Uterus (tissue), 2 donors: Measurements from ENCODE around the gene TUBGCP5.
"Not testable (repeated sequence)": the region's sequence is repeated elsewhere in the genome, so short reads cannot be mapped to it uniquely, and the experiment has no call there.

Source experiments
- POLR2A ChIP-seq, 2 donors: fragments of 450-650 bp; IDR thresholded peaks; one replicate each; pipeline ENCODE4 v1.6.1; 2016; ENCODE audit warnings: antibody characterized with exemption in 2 of 2, mild to moderate bottlenecking in 1 of 2, moderate library complexity in 1 of 2
- TF ChIP-seq, protein P1 (sequence below), 4 experiments: fragments of 200-600 bp in 2 of 4; fragments of 450-650 bp in 2 of 4; sonication (generic) in 2 of 4; IDR thresholded peaks; one replicate each; pipeline ENCODE4 v1.5.1; 2016 to 2019; ENCODE audit warnings: antibody characterized with exemption in 4 of 4, mild to moderate bottlenecking in 2 of 4, moderate library complexity in 1 of 4

GRCh38 chr15:23043535-23043934 is 4.2 kb upstream of the TUBGCP5 start:
- TF ChIP-seq, protein P1, sequence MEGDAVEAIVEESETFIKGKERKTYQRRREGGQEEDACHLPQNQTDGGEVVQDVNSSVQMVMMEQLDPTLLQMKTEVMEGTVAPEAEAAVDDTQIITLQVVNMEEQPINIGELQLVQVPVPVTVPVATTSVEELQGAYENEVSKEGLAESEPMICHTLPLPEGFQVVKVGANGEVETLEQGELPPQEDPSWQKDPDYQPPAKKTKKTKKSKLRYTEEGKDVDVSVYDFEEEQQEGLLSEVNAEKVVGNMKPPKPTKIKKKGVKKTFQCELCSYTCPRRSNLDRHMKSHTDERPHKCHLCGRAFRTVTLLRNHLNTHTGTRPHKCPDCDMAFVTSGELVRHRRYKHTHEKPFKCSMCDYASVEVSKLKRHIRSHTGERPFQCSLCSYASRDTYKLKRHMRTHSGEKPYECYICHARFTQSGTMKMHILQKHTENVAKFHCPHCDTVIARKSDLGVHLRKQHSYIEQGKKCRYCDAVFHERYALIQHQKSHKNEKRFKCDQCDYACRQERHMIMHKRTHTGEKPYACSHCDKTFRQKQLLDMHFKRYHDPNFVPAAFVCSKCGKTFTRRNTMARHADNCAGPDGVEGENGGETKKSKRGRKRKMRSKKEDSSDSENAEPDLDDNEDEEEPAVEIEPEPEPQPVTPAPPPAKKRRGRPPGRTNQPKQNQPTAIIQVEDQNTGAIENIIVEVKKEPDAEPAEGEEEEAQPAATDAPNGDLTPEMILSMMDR (IDR thresholded peaks at IDR 0.05) = not testable (repeated sequence)
- not testable (repeated sequence) for TF ChIP-seq POLR2A (IDR thresholded peaks at IDR 0.05)
